Measurements from ENCODE around the gene LAMA1. TPM values are rescaled to one million over a fixed set of nuclear protein-coding genes. Genes with fewer than 3 reads are reported as not detected.

LAMA1 gene
- total RNA-seq, 1 experiment from 2014 or later, result 17.5 TPM

DNA sequence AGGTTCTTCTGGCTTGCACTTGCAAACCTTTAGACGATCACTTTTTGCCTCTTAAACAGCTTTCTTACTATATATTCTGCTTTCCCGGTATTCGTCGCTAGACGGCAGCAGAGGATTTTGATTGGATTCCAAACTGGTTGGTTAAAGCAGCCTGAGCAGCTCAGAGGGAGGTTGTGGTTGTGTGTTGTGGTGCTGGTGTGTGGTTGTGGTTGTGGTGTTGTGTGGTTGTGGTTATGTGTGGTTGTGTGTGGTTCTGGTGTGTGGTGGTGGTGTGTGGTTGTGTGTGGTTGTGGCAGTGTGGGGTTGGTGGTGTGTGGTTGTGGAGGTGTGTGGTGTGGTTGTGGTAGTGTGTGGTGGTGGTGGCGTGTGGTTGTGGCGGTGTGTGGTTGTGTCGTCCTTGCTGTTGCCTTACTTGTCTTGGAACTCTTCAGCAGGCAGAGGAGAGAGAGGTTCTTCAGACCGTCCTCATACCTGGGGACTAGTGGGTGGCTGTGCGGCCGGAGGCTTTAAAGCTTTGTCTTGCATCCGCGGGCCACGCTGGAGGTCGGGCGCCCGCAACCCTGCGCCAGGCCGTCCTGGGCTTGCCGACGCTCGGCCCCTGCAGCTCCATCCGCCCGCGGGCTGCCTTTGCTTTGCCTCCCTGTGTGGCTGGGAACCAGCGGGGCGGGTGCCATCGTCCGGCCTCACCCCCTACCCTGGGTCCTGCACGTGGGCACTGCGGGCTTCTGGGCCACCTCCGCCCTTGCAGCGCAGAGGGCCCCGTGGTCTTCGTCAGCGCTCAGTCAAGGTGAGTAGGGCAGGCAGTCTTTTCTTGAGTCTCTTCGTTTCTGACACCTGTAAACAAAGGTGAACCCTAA is 197.3 kb downstream of the LAMA1 start:
- no peaks in the 10 kb centered on the region for H3K36me3 ChIP-seq (replicated peaks; ENCODE audit: control insufficient read depth, insufficient read depth, low read length)
- DNase-seq, result peak; percentile 73
- no peak overlapping the region for H3K4me3 ChIP-seq (ENCODE audit: insufficient read depth, low read depth, low read length)
- H3K27me3 ChIP-seq (ENCODE audit: control insufficient read depth, insufficient read depth, low read length), result no peaks in the 10 kb centered on the region

DNA sequence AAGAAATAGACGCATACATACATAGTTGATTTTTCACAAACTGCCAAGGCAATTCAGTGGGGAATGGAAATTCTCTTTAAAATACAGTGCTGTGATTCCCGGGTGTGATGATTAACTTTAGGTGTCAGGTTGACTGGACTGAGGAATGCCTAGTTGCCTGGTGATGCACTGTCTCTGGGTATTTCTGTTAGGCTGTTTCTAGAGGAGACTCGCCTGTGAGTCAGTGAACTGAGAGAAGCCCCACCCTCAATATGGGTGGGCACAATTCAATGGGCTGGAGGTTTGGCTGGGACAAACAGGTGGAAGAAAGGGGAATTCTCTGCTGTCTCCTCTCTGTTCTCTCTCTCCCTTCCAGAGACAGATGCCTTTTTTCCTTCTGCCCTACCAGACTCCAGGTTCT is 200.5 kb downstream of the LAMA1 start:
- DNase-seq, result no peak
- no peak overlapping the region for H3K4me3 ChIP-seq (ENCODE audit: insufficient read depth, low read depth, low read length)
- no peaks in the 10 kb centered on the region for H3K27me3 ChIP-seq (ENCODE audit: control insufficient read depth, insufficient read depth, low read length)
- no peaks in the 10 kb centered on the region for H3K36me3 ChIP-seq (replicated peaks; ENCODE audit: control insufficient read depth, insufficient read depth, low read length)

DNA sequence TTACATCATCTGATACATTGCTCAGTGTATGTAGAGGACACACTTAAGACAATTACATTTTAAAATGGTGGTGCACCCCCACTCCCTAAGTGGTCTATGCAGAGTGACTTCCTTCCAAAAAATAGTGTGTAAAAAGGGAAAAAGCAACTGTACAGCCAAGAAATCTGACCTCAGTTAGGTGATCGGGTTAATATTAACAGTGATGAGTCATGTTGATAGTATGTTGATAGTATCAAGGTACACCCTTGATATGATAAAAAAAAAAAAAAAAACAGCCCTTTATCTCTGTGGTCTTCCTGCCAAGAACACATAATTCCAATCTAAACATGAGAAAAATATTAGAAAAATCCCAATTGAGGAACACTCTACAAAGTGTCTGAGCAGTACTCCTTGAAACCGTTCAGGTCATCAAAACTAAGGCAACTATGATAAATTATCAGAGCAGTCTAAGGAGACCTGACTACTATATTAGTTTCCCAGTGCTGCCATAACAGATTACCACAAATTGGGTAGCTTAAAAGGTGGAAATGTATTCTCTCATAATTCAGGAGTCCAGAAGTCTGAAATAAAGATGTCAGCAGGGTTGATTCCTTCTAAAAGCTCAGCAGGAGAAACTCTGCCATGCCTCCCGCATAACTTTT is 216.2 kb downstream of the LAMA1 start:
- Histone ChIP-seq H3K36me3 (replicated peaks; ENCODE audit: control insufficient read depth, insufficient read depth, low read length) (no peaks in the 10 kb centered on the region), H3K27me3 (ENCODE audit: control insufficient read depth, insufficient read depth, low read length) (no peaks in the 10 kb centered on the region), H3K4me3 (ENCODE audit: insufficient read depth, low read depth, low read length) (no peak overlapping the region)
- DNase-seq, result no peak

DNA sequence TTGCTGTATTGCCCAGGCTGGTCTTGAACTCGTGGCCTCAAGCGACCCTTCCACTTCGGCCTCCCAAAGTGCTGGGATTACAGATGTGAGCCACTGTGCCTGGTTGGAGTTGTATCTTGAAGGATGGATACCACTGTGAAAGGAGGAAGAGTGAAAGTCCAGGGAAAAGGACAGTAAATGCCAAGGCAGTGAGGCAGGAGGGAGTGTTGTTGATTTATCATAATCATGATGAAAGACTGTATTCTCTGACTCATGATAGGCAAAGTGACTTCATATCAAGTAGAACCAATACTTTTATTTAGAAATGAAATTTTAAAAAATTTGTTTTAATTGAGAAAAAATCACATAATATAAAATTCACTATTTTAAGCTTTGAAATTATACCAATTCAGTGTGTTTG is 225.8 kb downstream of the LAMA1 start:
- Histone ChIP-seq H3K4me3 (ENCODE audit: insufficient read depth, low read depth, low read length) (no peak overlapping the region), H3K27me3 (ENCODE audit: control insufficient read depth, insufficient read depth, low read length) (no peaks in the 10 kb centered on the region), H3K36me3 (replicated peaks; ENCODE audit: control insufficient read depth, insufficient read depth, low read length) (no peaks in the 10 kb centered on the region)
- DNase-seq, result no peak

Other genes with a start within 250 kb of the LAMA1 start
- not detected in 2 replicates for gene LRRC30, start 113.3 kb upstream of the LAMA1 start, total RNA-seq (2014; rRNA removed; shearing (Covaris generic))